T-helper 2 cell (primary cell): ENCODE results near the gene PARP2.

Experiments
- DNase-seq, 5 experiments: peaks; one replicate each; pipeline versions ENCODE4 v3.0.0 to v3.0.0-alpha.2; 2012 to 2022

Gene PARP2

DNA sequence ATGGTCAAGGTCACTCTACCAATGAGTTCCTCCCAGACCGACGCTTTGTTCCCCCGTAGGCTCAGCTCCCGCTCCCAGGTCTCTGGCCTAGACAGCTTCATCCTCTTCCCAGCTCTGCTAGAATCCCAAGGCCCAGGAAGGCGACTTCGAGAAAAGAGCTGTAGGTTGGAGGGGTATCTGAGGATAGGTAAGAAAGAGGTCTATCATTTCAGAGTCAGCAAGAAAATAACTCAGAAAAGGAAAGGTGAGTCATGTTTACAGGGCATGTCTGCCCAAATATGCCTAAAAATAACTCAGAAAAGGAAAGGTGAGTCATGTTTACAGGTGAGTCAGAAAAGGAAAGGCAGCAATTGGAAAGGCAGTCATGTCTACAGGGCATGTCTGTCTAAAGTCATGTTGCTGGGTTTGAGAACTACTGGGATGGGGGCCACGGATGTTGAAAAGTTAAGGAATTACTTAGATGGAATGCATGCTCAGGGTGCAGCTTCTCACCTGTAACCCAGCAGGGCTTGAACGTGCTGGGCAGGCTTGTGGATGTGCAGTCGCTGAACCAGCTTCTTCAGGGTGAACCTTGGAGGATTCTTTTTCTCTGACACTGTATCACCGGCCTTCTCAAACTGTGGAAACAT, 57.6 kb downstream of the PARP2 start:
- no peak for DNase-seq

DNA sequence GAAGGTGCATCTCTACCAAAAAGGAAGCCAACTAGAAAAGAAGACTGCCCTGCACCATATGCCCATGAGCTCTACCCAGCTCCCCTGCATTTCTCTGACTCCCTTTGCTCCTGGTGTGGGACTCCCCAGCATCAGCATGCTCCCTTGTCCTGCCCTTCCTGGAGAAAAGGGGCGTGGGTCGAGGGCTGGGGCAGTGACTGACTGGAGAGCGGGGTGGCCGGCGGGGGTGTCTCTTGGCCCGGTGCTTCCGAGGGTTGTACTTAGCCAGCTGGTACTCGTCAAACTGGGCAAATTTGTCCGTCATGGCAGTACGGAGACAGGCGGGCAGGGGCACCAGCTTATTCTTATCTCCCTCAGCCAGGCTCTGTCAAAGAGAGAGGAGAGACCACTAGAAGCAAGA, 60.1 kb downstream of the PARP2 start:
- no peak for DNase-seq
